GM18873 (cell line): Measurements from ENCODE around the gene TFAP2B.

ENCODE experiments used
- ATAC-seq: cut with Tn5 transposase; IDR thresholded peaks from one replicate; pipeline ENCODE4 v1.9.1; 2021; ENCODE audit warnings: mild to moderate bottlenecking, moderate library complexity, moderate number of reproducible peaks; ENCODE audit not compliant: unreplicated experiment, low FRiP score

The TFAP2B gene

GRCh38 chr6:50823094-50823920 is 4.6 kb downstream of the TFAP2B start:
- ATAC-seq = no peak

DNA sequence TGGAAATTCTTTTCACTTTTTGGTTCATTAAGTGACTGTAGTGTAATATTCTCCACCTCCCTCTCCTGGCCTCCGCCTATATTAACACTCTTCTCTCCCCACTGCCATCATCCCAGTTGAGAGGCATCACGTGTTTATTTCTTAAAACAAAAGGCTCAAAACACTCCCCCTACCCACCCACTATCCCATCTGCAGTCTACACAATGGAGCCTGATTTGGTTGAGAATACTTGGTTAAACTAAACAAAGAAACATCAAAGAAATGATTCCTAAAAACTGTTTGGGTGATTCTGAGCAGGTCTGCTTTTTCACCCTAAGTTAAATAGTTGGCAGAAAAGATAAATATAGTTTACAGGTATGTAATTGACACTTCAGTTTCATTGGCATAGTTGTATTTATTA is 5.9 kb downstream of the TFAP2B start:
- no peak for ATAC-seq

GRCh38 chr6:50825375-50826036 is 6.8 kb downstream of the TFAP2B start:
- ATAC-seq = no peak

GRCh38 chr6:50826037-50826761 is 7.5 kb downstream of the TFAP2B start:
- no peak for ATAC-seq

- ATAC-seq = no peak
Measured at GRCh38 chr6:50826803-50827202, 8.1 kb downstream of the TFAP2B start.

GRCh38 chr6:50829049-50829448 is 10.4 kb downstream of the TFAP2B start:
- ATAC-seq = no peak

GRCh38 chr6:50829898-50830444 is 11.3 kb downstream of the TFAP2B start:
- ATAC-seq = no peak

GRCh38 chr6:50831186-50831585 is 12.5 kb downstream of the TFAP2B start:
- no peak for ATAC-seq

GRCh38 chr6:50832912-50833311 is 14.2 kb downstream of the TFAP2B start:
- ATAC-seq = no peak

GRCh38 chr6:50834929-50835410 is 16.3 kb downstream of the TFAP2B start:
- no peak for ATAC-seq

- ATAC-seq = no peak
Measured at GRCh38 chr6:50836231-50836630, 17.6 kb downstream of the TFAP2B start.

- no peak for ATAC-seq
Measured at GRCh38 chr6:50837589-50838445, 19.1 kb downstream of the TFAP2B start.

- no peak for ATAC-seq
Measured at GRCh38 chr6:50840112-50840810, 21.6 kb downstream of the TFAP2B start.

GRCh38 chr6:50840811-50841192 is 22.1 kb downstream of the TFAP2B start:
- no peak for ATAC-seq

DNA sequence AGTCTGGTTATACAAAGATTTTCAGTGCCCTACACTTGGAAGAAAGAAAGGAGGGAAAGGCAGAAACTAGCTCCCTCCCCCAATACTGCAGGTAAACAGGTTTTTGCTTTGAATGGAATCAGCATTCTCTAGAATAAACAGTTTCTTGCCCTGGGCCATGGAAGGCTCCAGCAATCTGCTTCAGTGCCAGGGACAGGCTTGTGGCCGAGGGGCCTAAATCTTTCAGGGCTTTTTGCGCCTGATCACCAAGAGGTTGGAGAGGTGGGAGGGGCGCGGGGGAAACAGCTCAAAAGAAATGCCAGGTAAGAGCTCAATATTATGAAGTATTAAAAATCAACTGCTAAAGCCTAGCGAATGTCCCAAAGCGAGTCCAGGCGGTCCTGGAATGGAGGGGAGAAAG is 23.8 kb downstream of the TFAP2B start:
- ATAC-seq = no peak

GRCh38 chr6:50842861-50843384 is 24.3 kb downstream of the TFAP2B start:
- ATAC-seq = no peak

DNA sequence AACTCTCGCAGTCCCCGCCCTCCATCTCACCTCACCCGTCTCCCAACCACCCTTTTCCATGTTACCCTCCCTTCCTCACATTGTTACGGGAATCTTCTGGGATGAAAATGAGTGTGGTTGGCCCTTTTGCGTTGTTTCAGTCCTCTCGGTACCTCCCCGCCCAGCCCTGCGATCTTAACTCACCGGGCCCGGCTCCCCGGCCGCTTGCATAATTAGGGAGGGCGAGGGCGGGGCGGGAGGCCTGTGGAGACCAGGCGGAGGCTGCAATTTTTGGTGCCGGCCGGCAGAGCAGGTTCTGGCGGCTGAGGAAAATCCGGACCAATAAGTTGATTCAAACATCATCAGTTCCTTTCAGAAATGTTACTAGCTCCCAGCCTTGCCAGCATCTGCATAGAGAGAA is 25.2 kb downstream of the TFAP2B start:
- no peak for ATAC-seq

DNA sequence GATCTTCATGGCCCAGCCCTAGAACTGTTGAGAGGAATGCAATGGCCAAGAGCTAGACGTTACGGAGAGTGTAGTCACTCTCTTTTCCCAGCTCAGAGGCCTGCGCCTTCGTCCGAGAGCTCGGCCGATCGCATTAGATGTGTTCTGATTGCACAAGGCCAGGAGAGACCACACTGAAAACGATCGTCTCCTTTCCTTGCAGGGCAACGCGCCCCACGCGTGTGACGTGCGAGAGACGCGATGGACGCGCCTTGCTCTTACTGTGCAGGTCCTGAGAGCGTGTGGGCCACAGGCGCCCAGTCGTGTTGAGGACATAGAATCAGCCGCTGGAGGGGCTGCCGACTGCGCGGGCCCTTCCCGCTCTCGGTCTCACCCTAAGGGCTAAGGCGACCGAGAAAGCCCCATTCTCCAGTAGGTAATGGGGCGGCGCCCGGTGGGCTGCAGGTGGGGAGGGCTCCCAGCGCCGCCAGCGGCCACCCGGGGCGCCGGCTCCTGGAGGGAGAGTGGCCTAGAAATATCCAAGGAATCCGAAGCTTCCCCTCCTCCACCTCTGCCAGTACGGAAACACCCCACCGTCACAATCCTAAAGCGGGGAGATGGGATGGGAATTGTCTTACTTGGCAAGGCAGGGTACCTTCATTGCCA is 26.9 kb downstream of the TFAP2B start:
- no peak for ATAC-seq
